Measurements from ENCODE around the gene LRIG2.
"Not testable (repeated sequence)": the region's sequence is repeated elsewhere in the genome, so short reads cannot be mapped to it uniquely, and the experiment has no call there.

The LRIG2 gene

GRCh38 chr1:113046569-113046968 lies 26.4 kb upstream of the LRIG2 start:
- no peak overlapping the region for H3K27ac Mint-ChIP-seq
- no peak overlapping the region for H3K4me3 Mint-ChIP-seq
- peaks cover 7 to 9% of the 10 kb centered on the region in 2 donors for H3K27me3 Mint-ChIP-seq
- DNase-seq = no peak
- H3K4me1 Mint-ChIP-seq = peaks cover 21 to 30% of the 10 kb centered on the region in 2 donors
- H3K36me3 Mint-ChIP-seq = no peaks in the 10 kb centered on the region
- ATAC-seq (replicated peaks) = no peak
- no peaks in the 10 kb centered on the region for H3K9me3 Mint-ChIP-seq

- Mint-ChIP-seq H3K27ac (no peak overlapping the region), H3K4me3 (no peak overlapping the region)
- no peak for ATAC-seq (replicated peaks)
Measured at GRCh38 chr1:113048064-113048463, 24.9 kb upstream of the LRIG2 start.

GRCh38 chr1:113053344-113054126 lies 19.5 kb upstream of the LRIG2 start:
- no peak overlapping the region for H3K27ac Mint-ChIP-seq
- ATAC-seq (replicated peaks) = no peak
- DNase-seq = no peak
- H3K9me3 Mint-ChIP-seq = no peaks in the 10 kb centered on the region
- peaks cover 10% of the 10 kb centered on the region in 2 donors for H3K4me1 Mint-ChIP-seq
- no peaks in the 10 kb centered on the region for H3K27me3 Mint-ChIP-seq
- H3K4me3 Mint-ChIP-seq = no peak overlapping the region
- no peaks in the 10 kb centered on the region for H3K36me3 Mint-ChIP-seq

More at GRCh38 chr1:113048064-113048463, 24.9 kb upstream of the LRIG2 start:
- H3K9me3 Mint-ChIP-seq = no peaks in the 10 kb centered on the region
- DNase-seq = no peak
- H3K27me3 Mint-ChIP-seq = peaks cover 7 to 9% of the 10 kb centered on the region in 2 donors
- H3K36me3 Mint-ChIP-seq = no peaks in the 10 kb centered on the region
- H3K4me1 Mint-ChIP-seq = peaks cover 8 to 15% of the 10 kb centered on the region in 2 donors

GRCh38 chr1:113055570-113055969 lies 17.4 kb upstream of the LRIG2 start:
- H3K4me1 Mint-ChIP-seq = peaks cover 10 to 14% of the 10 kb centered on the region in 2 donors
- no peak overlapping the region for H3K27ac Mint-ChIP-seq
- no peaks in the 10 kb centered on the region for H3K27me3 Mint-ChIP-seq
- no peak for DNase-seq
- ATAC-seq (replicated peaks) = no peak
- H3K36me3 Mint-ChIP-seq = no peaks in the 10 kb centered on the region
- no peaks in the 10 kb centered on the region for H3K9me3 Mint-ChIP-seq
- no peak overlapping the region for H3K4me3 Mint-ChIP-seq

GRCh38 chr1:113057006-113057405 lies 16.0 kb upstream of the LRIG2 start:
- Mint-ChIP-seq H3K4me3 (peak overlapping the region in 1 of 2 donors; percentile 14), H3K36me3 (no peaks in the 10 kb centered on the region), H3K27me3 (no peaks in the 10 kb centered on the region), H3K9me3 (no peaks in the 10 kb centered on the region), H3K27ac (peak overlapping the region; percentile 47), H3K4me1 (peaks cover 10 to 14% of the 10 kb centered on the region in 2 donors)
- DNase-seq = no peak
- peak in 1 of 2 donors; percentile 31 for ATAC-seq (replicated peaks)

- H3K27me3 Mint-ChIP-seq = no peaks in the 10 kb centered on the region
- H3K4me3 Mint-ChIP-seq = no peak overlapping the region
- no peaks in the 10 kb centered on the region for H3K9me3 Mint-ChIP-seq
- peak overlapping the region; percentile 47 for H3K27ac Mint-ChIP-seq
- DNase-seq = no peak
- ATAC-seq (replicated peaks) = no peak
- no peaks in the 10 kb centered on the region for H3K36me3 Mint-ChIP-seq
- peaks cover 10 to 14% of the 10 kb centered on the region in 2 donors for H3K4me1 Mint-ChIP-seq
Measured at GRCh38 chr1:113058941-113059706, 13.9 kb upstream of the LRIG2 start.

- H3K27ac Mint-ChIP-seq; H3K36me3 Mint-ChIP-seq; ATAC-seq (replicated peaks); DNase-seq; H3K4me1 Mint-ChIP-seq; H3K27me3 Mint-ChIP-seq; H3K4me3 Mint-ChIP-seq; H3K9me3 Mint-ChIP-seq: not testable (repeated sequence)
Measured at GRCh38 chr1:113063456-113063855, 9.5 kb upstream of the LRIG2 start.

- Mint-ChIP-seq H3K27me3 (no peaks in the 10 kb centered on the region), H3K27ac (no peak overlapping the region), H3K9me3 (no peaks in the 10 kb centered on the region), H3K4me1 (peaks cover 16 to 32% of the 10 kb centered on the region in 2 donors), H3K4me3 (peak overlapping the region; percentile 95 to 96), H3K36me3 (peaks cover 4 to 10% of the 10 kb centered on the region in 2 donors)
- no peak for ATAC-seq (replicated peaks)
- no peak for DNase-seq
Measured at GRCh38 chr1:113072141-113072756, 749 bp upstream of the LRIG2 start.

- peak; percentile 9 to 12 for ATAC-seq (replicated peaks)
- Mint-ChIP-seq H3K27ac (peak overlapping the region; percentile 99), H3K27me3 (no peaks in the 10 kb centered on the region), H3K36me3 (peaks cover 12 to 18% of the 10 kb centered on the region in 2 donors), H3K4me1 (peaks cover 16 to 32% of the 10 kb centered on the region in 2 donors), H3K9me3 (no peaks in the 10 kb centered on the region), H3K4me3 (peak overlapping the region; percentile 95 to 96)
- DNase-seq = no peak
Measured at GRCh38 chr1:113073479-113073950, 517 bp downstream of the LRIG2 start.

GRCh38 chr1:113074237-113074636 lies 1.2 kb downstream of the LRIG2 start:
- Mint-ChIP-seq H3K9me3 (no peaks in the 10 kb centered on the region), H3K4me1 (peaks cover 16 to 32% of the 10 kb centered on the region in 2 donors), H3K36me3 (peaks cover 13 to 18% of the 10 kb centered on the region in 2 donors), H3K27ac (peak overlapping the region; percentile 99), H3K27me3 (no peaks in the 10 kb centered on the region), H3K4me3 (peak overlapping the region; percentile 95 to 96)
- ATAC-seq (replicated peaks) (peak; percentile 26 to 36), DNase-seq (no peak)

- H3K27ac Mint-ChIP-seq; DNase-seq; H3K27me3 Mint-ChIP-seq; H3K4me3 Mint-ChIP-seq; ATAC-seq (replicated peaks); H3K9me3 Mint-ChIP-seq: not testable (repeated sequence)
- Mint-ChIP-seq H3K4me1 (peaks cover 15 to 27% of the 10 kb centered on the region in 2 donors), H3K36me3 (peaks cover 25 to 26% of the 10 kb centered on the region in 2 donors)
Measured at GRCh38 chr1:113077978-113078377, 5.0 kb downstream of the LRIG2 start.

GRCh38 chr1:113086541-113086940 lies 13.5 kb downstream of the LRIG2 start:
- peaks cover 3 to 5% of the 10 kb centered on the region in 2 donors for H3K4me1 Mint-ChIP-seq

GRCh38 chr1:113088972-113089371 lies 16.0 kb downstream of the LRIG2 start:
- DNase-seq = no peak
- peaks cover 5% of the 10 kb centered on the region in 2 donors for H3K4me1 Mint-ChIP-seq
- no peak overlapping the region for H3K27ac Mint-ChIP-seq
- H3K36me3 Mint-ChIP-seq = peaks cover 12 to 17% of the 10 kb centered on the region in 2 donors
- H3K4me3 Mint-ChIP-seq = no peak overlapping the region
- no peaks in the 10 kb centered on the region for H3K9me3 Mint-ChIP-seq
- ATAC-seq (replicated peaks) = no peak
- H3K27me3 Mint-ChIP-seq = no peaks in the 10 kb centered on the region

More at GRCh38 chr1:113086541-113086940, 13.5 kb downstream of the LRIG2 start:
- no peak for ATAC-seq (replicated peaks)
- H3K9me3 Mint-ChIP-seq = no peaks in the 10 kb centered on the region
- no peak overlapping the region for H3K4me3 Mint-ChIP-seq
- H3K36me3 Mint-ChIP-seq = peaks cover 13 to 23% of the 10 kb centered on the region in 2 donors
- no peak for DNase-seq
- H3K27ac Mint-ChIP-seq = no peak overlapping the region
- no peaks in the 10 kb centered on the region for H3K27me3 Mint-ChIP-seq

- Mint-ChIP-seq H3K4me1 (peaks cover 5% of the 10 kb centered on the region in 2 donors), H3K36me3 (peaks cover 16 to 18% of the 10 kb centered on the region in 2 donors), H3K9me3 (no peaks in the 10 kb centered on the region), H3K27me3 (no peaks in the 10 kb centered on the region), H3K4me3 (no peak overlapping the region), H3K27ac (no peak overlapping the region)
- DNase-seq = no peak
- ATAC-seq (replicated peaks) = no peak
Measured at GRCh38 chr1:113090051-113090450, 17.1 kb downstream of the LRIG2 start.

All from stimulated activated naive B cell treated with anti-CD40 and anti-IgM and Interleukin-4, amounts not matched to agents 10 μg/mL and 1 μg/mL and 100 μg/mL, for 72 hours (primary cell).